ENCODE data around the gene CDCP1. TPM values are rescaled to one million over a fixed set of nuclear protein-coding genes. Genes with fewer than 3 reads are reported as not detected.

Gene CDCP1
- total RNA-seq, 1 experiment from 2014 or later = 13.6 TPM

- no peak for DNase-seq (ENCODE audit: low spot score)
Observed at GRCh38 chr3:45112939-45113338, 33.2 kb downstream of the CDCP1 start.

GRCh38 chr3:45110509-45110833 lies 35.7 kb downstream of the CDCP1 start:
- no peak for DNase-seq (ENCODE audit: low spot score)

- DNase-seq (ENCODE audit: low spot score) = peak; percentile 59
Observed at GRCh38 chr3:45109771-45110508, 36.2 kb downstream of the CDCP1 start.

GRCh38 chr3:45106874-45107273 lies 39.3 kb downstream of the CDCP1 start:
- no peak for DNase-seq (ENCODE audit: low spot score)

- DNase-seq (ENCODE audit: low spot score) = no peak
Observed at GRCh38 chr3:45105855-45106671, 40.1 kb downstream of the CDCP1 start.

- no peak for DNase-seq (ENCODE audit: low spot score)
Observed at GRCh38 chr3:45104715-45105711, 41.2 kb downstream of the CDCP1 start.

- no peak for DNase-seq (ENCODE audit: low spot score)
Observed at GRCh38 chr3:45103753-45104714, 42.1 kb downstream of the CDCP1 start.

GRCh38 chr3:45103334-45103733 lies 42.8 kb downstream of the CDCP1 start:
- DNase-seq (ENCODE audit: low spot score) = no peak

GRCh38 chr3:45100981-45101407 lies 45.2 kb downstream of the CDCP1 start:
- no peak for DNase-seq (ENCODE audit: low spot score)

- no peak for DNase-seq (ENCODE audit: low spot score)
Observed at GRCh38 chr3:45098310-45098709, 47.9 kb downstream of the CDCP1 start.

GRCh38 chr3:45097296-45097883 lies 48.8 kb downstream of the CDCP1 start:
- no peak for DNase-seq (ENCODE audit: low spot score)

- no peak for DNase-seq (ENCODE audit: low spot score)
Observed at GRCh38 chr3:45095916-45096526, 50.2 kb downstream of the CDCP1 start.

GRCh38 chr3:45093176-45093575 lies 53.0 kb downstream of the CDCP1 start:
- no peak for DNase-seq (ENCODE audit: low spot score)

GRCh38 chr3:45092132-45093031 lies 53.8 kb downstream of the CDCP1 start:
- peak; percentile 68 for DNase-seq (ENCODE audit: low spot score)

GRCh38 chr3:45090855-45091254 lies 55.3 kb downstream of the CDCP1 start:
- DNase-seq (ENCODE audit: low spot score) = no peak

GRCh38 chr3:45088543-45089358 lies 57.4 kb downstream of the CDCP1 start:
- no peak for DNase-seq (ENCODE audit: low spot score)

GRCh38 chr3:45087155-45087554 lies 59.0 kb downstream of the CDCP1 start:
- DNase-seq (ENCODE audit: low spot score) = no peak

Data from HT-29 (cell line).